Endothelial cell of umbilical vein (primary cell): ENCODE results near the gene NDUFA8. TPM values are rescaled to one million over a fixed set of nuclear protein-coding genes. Genes with fewer than 3 reads are reported as not detected.

Experiments
- BruUV-seq: library from RNA; stranded (reverse); fragments of 400-500 nt; replicated peaks from 2 replicates; lab custom pipeline; 2021; lab: Mats Ljungman, UMichigan
- CTCF ChIA-PET: fragments of 300-600, 350-600 bp; sonication (Branson Sonifier 250); formaldehyde crosslinking; loops from one replicate; lab custom pipeline; 2021; ENCODE audit warnings: antibody characterized with exemption, inconsistent platforms; lab: Charles Lee
- POLR2A ChIA-PET: fragments of 300-600, 350-600 bp; sonication (Branson Sonifier 250); formaldehyde crosslinking; loops from one replicate; lab custom pipeline; 2021; ENCODE audit warnings: antibody characterized with exemption, inconsistent platforms; lab: Charles Lee
- DNase-seq: peaks from one replicate; pipeline ENCODE4 v3.0.0-alpha.2; 2011; ENCODE audit warnings: low read depth, low spot score
- FAIRE-seq: peaks from 2 replicates; lab custom pipeline; 2011; peaks lifted over from hg19 to GRCh38; lab: Jason Lieb, UNC
- H2AFZ ChIP-seq: 2 replicates; pipeline ENCODE4 v1.6.0; 2012; ENCODE audit warnings: low read depth, low read length, control low read depth, inconsistent platforms
- H3K27ac ChIP-seq: 2 replicates; pipeline ENCODE4 v1.5.1; 2011; ENCODE audit warnings: low read depth, mild to moderate bottlenecking, control low read depth, low read length, moderate library complexity; ENCODE audit not compliant: insufficient read depth
- H3K27me3 ChIP-seq, 2 experiments: 2 replicates each; pipeline versions ENCODE4 v1.6.0 to v1.6.1; 2011; ENCODE audit warnings: low read length in 2 of 2, mixed read lengths in 1 of 2; ENCODE audit not compliant: control insufficient read depth in 2 of 2, insufficient read depth in 2 of 2
- H3K36me3 ChIP-seq, 2 experiments: 2 replicates in 1 of 2; 3 replicates in 1 of 2; pipeline ENCODE4 v1.5.1; 2011; ENCODE audit warnings: low read length in 2 of 2, mild to moderate bottlenecking in 1 of 2, moderate library complexity in 1 of 2; ENCODE audit not compliant: control insufficient read depth in 2 of 2, insufficient read depth in 2 of 2; ENCODE audit errors: extremely low read depth in 1 of 2
- H3K4me1 ChIP-seq: 3 replicates; pipeline ENCODE4 v1.5.1; 2011; ENCODE audit warnings: mild to moderate bottlenecking, low read length; ENCODE audit not compliant: control insufficient read depth, insufficient read depth; ENCODE audit errors: extremely low read depth
- H3K4me2 ChIP-seq: 2 replicates; pipeline ENCODE4 v1.6.1; 2011; ENCODE audit warnings: low read length, control low read depth, mixed read lengths; ENCODE audit not compliant: insufficient read depth
- H3K4me3 ChIP-seq, 3 experiments: fragments of 200-600 bp in 1 of 3; sonication (generic), shearing (Covaris generic) in 1 of 3; replicated peaks in 1 of 3; 2 replicates each; pipeline ENCODE4 v1.5.1; 2011 to 2016; ENCODE audit warnings: control low read depth in 3 of 3, low read length in 3 of 3, mild to moderate bottlenecking in 2 of 3, inconsistent platforms in 1 of 3, low read depth in 1 of 3, moderate library complexity in 1 of 3; ENCODE audit not compliant: insufficient read depth in 1 of 3
- H3K79me2 ChIP-seq: 2 replicates; pipeline ENCODE4 v1.6.0; 2012; ENCODE audit warnings: low read length, inconsistent platforms; ENCODE audit not compliant: control insufficient read depth, insufficient read depth
- H3K9ac ChIP-seq: replicated peaks from 2 replicates; pipeline ENCODE3; 2011; ENCODE audit warnings: low read length, control low read depth; ENCODE audit not compliant: insufficient read depth; ENCODE audit errors: extremely low read depth
- H3K9me1 ChIP-seq: replicated peaks from 3 replicates; pipeline ENCODE4 v1.6.0; 2011; ENCODE audit warnings: mild to moderate bottlenecking, low read length; ENCODE audit not compliant: control insufficient read depth, insufficient read depth; ENCODE audit errors: extremely low read depth
- H3K9me3 ChIP-seq: replicated peaks from 2 replicates; pipeline ENCODE4 v1.5.1; 2012; ENCODE audit warnings: low read length, inconsistent platforms; ENCODE audit not compliant: control insufficient read depth, insufficient read depth
- H4K20me1 ChIP-seq: replicated peaks from 2 replicates; pipeline ENCODE3; 2011; ENCODE audit warnings: mild to moderate bottlenecking, low read length; ENCODE audit not compliant: control insufficient read depth, insufficient read depth; ENCODE audit errors: extremely low read depth
- EZH2 ChIP-seq: IDR thresholded peaks from 2 replicates; pipeline ENCODE4 v1.6.1; 2012; ENCODE audit warnings: borderline replicate concordance, low read depth, mild to moderate bottlenecking, moderate library complexity, low read length, inconsistent platforms; ENCODE audit not compliant: severe bottlenecking
- FOS ChIP-seq: IDR thresholded peaks from 2 replicates; pipeline ENCODE4 v1.6.1; 2011; ENCODE audit warnings: mild to moderate bottlenecking, low read length, moderate library complexity, borderline replicate concordance; ENCODE audit not compliant: insufficient read depth
- GATA2 ChIP-seq: IDR thresholded peaks from 2 replicates; pipeline ENCODE4 v1.7.0; 2011; ENCODE audit warnings: low read depth, mild to moderate bottlenecking, moderate library complexity, mixed read lengths, low read length; ENCODE audit not compliant: insufficient read length, insufficient read depth
- JUN ChIP-seq: IDR thresholded peaks from 2 replicates; pipeline ENCODE4 v1.6.1; 2011; ENCODE audit warnings: borderline replicate concordance, low read depth; ENCODE audit not compliant: insufficient read length, insufficient read depth
- MYC ChIP-seq: IDR thresholded peaks from one replicate; pipeline ENCODE4 v1.6.1; 2011; ENCODE audit warnings: mild to moderate bottlenecking, low read depth, low read length
- POLR2A ChIP-seq: IDR thresholded peaks from 2 replicates; pipeline ENCODE4 v1.6.1; 2012; ENCODE audit warnings: low read depth, mild to moderate bottlenecking, control low read depth, low read length
- POLR2AphosphoS5 ChIP-seq: IDR thresholded peaks from 2 replicates; pipeline ENCODE4 v1.6.1; 2012; ENCODE audit warnings: low read depth, mild to moderate bottlenecking, control low read depth, low read length, moderate library complexity; ENCODE audit not compliant: insufficient read depth
- dilution Hi-C: fragments of 300-500 bp; cut with MboI; formaldehyde crosslinking; loops from one replicate; pipeline ENCODE4 v1.15.0; 2019; ENCODE audit warnings: low sequenced_read_pairs; ENCODE audit not compliant: extremely low pct_ligation_motif_present
- intact Hi-C: fragments of 100-400 bp; cut with micrococcal nuclease; formaldehyde crosslinking; loops from one replicate; pipeline ENCODE4 v1.10.0; 2022
- polyA plus RNA-seq, 4 experiments: library from polyadenylated mRNA; depleted of rRNA in 3 of 4; stranded (reverse) in 3 of 4; unstranded in 1 of 4; fragments of >200 nt; gene quantifications; 2 replicates each; pipeline versions ENCODE4 v1.2.1 to v1.2.3, GENCODE V29; 2011 to 2012; ENCODE audit warnings: missing spikeins in 1 of 4
- total RNA-seq: library from RNA; stranded (reverse); gene quantifications from 2 replicates; pipeline ENCODE4 v1.2.3, GENCODE V29; 2021
- TF ChIP-seq, protein P1 (sequence below): IDR thresholded peaks from 2 replicates; pipeline ENCODE4 v1.6.1; 2011; ENCODE audit not compliant: insufficient read depth, insufficient read length
- TF ChIP-seq, protein P2 (sequence below), 2 donors: IDR thresholded peaks; 1 replicate in 1 of 2; 2 replicates in 1 of 2; pipeline ENCODE4 v1.5.1; 2011; ENCODE audit warnings: low read length in 2 of 2, mild to moderate bottlenecking in 2 of 2, moderate library complexity in 2 of 2, control low read depth in 1 of 2, inconsistent platforms in 1 of 2, low read depth in 1 of 2; ENCODE audit not compliant: insufficient read depth in 1 of 2; ENCODE audit errors: extremely low read depth in 1 of 2

NDUFA8 gene
- total and polyA plus RNA-seq, 2 donors (not counting 3 experiments of a cell fraction or from before 2014, with no cell fraction given), result 68.2 to 100 TPM

DNA sequence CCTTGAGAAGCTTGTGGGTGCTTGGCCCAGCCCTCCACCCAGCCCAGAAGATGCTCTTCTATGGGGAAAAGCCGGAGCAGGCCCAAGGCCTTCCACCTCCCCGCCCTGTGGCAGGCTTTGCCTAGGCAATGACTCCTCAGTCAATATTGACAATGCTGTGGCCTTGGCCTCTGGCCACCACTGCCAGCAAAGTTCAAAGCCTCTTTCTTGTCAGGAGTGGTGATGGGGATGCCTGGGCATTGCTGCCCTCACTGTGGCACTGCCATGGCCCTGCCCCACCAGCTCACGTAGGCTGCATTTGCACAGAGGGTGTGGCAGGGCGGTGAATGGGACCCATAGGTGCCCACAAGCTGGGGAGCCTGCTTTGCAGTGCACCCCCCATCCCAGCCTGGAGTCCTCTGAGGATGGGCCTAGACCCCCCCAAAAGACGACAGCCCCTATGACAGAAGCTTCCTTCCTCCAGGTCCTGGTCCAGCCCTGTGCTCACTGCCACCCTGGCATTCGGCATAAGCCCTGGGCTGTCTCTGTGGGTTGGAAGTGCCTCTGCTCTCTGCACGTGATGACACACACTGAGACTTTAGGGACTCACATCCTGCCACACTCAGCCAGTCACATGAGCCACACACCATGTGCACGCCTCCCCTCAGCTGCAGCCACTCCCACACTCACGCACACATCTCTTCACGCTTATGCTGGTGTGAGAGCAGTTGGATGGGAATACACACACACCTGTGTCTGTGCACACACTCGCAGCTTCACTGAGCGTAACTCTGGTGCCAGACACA, 31.2 kb upstream of the NDUFA8 start:
- ChIA-PET POLR2A (no interaction called here), CTCF (interaction anchor here (0.9 to 2.5 kb wide), 7 partner anchors 8 to 159 kb away, joined by 3 to 10 read pairs (median 3); no protein-coding TSS in a partner anchor)
- no peak for DNase-seq
- TF ChIP-seq MYC (no peak), FOS (no peak), JUN (no peak)
- TF ChIP-seq, protein P1, sequence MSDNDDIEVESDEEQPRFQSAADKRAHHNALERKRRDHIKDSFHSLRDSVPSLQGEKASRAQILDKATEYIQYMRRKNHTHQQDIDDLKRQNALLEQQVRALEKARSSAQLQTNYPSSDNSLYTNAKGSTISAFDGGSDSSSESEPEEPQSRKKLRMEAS, result no peak
- Histone ChIP-seq H3K36me3 (no peaks in the 10 kb centered on the region), H3K9me3 (no peaks in the 10 kb centered on the region), H2AFZ (no peak overlapping the region), H3K4me2 (no peak overlapping the region), H4K20me1 (no peaks in the 10 kb centered on the region), H3K27me3 (no peaks in the 10 kb centered on the region), H3K79me2 (no peaks in the 10 kb centered on the region), H3K9ac (no peak overlapping the region), H3K27ac (no peak overlapping the region), H3K9me1 (no peaks in the 10 kb centered on the region), H3K4me1 (no peaks in the 10 kb centered on the region), H3K4me3 (no peak overlapping the region)
- dilution Hi-C loops (no loop called here), intact Hi-C loops (no loop called here)
- no peak for FAIRE-seq
- no TSS peak for BruUV-seq

DNA sequence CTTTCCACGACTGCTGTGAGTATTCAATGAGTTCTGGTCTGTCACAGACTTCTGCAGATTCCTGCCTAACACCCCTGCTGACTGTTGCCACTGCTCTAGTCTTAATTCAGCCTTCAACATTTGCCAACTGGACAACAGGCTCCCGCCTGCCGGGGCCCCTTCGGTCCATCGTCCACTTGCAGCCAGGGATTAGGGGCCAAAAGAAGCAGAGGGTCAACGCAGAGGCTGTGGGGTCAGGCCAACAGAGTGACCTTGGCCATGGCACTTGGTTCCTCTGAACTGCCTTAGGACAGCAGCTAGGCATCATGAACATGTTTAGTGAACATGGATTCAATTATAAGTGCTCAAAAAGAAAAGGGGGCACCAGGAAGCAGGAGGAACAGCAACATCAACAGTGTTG, 28.8 kb upstream of the NDUFA8 start:
- no peak for TF ChIP-seq GATA2
- TF ChIP-seq POLR2A, result no peak
- TF ChIP-seq EZH2, result no peak
- TF ChIP-seq FOS, result no peak
- TF ChIP-seq, protein P2, sequence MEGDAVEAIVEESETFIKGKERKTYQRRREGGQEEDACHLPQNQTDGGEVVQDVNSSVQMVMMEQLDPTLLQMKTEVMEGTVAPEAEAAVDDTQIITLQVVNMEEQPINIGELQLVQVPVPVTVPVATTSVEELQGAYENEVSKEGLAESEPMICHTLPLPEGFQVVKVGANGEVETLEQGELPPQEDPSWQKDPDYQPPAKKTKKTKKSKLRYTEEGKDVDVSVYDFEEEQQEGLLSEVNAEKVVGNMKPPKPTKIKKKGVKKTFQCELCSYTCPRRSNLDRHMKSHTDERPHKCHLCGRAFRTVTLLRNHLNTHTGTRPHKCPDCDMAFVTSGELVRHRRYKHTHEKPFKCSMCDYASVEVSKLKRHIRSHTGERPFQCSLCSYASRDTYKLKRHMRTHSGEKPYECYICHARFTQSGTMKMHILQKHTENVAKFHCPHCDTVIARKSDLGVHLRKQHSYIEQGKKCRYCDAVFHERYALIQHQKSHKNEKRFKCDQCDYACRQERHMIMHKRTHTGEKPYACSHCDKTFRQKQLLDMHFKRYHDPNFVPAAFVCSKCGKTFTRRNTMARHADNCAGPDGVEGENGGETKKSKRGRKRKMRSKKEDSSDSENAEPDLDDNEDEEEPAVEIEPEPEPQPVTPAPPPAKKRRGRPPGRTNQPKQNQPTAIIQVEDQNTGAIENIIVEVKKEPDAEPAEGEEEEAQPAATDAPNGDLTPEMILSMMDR (IDR thresholded peaks at IDR 0.05; ENCODE audit: extremely low read depth in 1 of 2, insufficient read depth in 1 of 2, low read depth in 1 of 2, low read length in 2 of 2), result no peak
- no peak for TF ChIP-seq POLR2AphosphoS5
- no peak for TF ChIP-seq MYC
- TF ChIP-seq, protein P1, result no peak
- TF ChIP-seq JUN, result no peak
- no peak overlapping the region for H3K4me2 ChIP-seq
- no peak overlapping the region for H3K4me3 ChIP-seq
- no TSS peak for BruUV-seq
- H3K9ac ChIP-seq, result no peak overlapping the region
- H4K20me1 ChIP-seq, result no peaks in the 10 kb centered on the region
- peaks cover 0 to 8% of the 10 kb centered on the region in 2 experiments for H3K27me3 ChIP-seq
- no peaks in the 10 kb centered on the region for H3K9me1 ChIP-seq
- intact Hi-C loops, result no loop called here
- POLR2A ChIA-PET, result no interaction called here
- no peak for FAIRE-seq
- H2AFZ ChIP-seq, result no peak overlapping the region
- H3K36me3 ChIP-seq, result no peaks in the 10 kb centered on the region
- no peaks in the 10 kb centered on the region for H3K4me1 ChIP-seq
- CTCF ChIA-PET, result interaction anchor here (0.7 to 1.4 kb wide), 3 partner anchors 18 to 162 kb away, joined by 3 read pairs; no protein-coding TSS in a partner anchor
- H3K27ac ChIP-seq, result no peak overlapping the region
- no peaks in the 10 kb centered on the region for H3K79me2 ChIP-seq
- dilution Hi-C loops, result no loop called here
- H3K9me3 ChIP-seq, result no peaks in the 10 kb centered on the region
- DNase-seq, result no peak
